ENCODE data around the gene PADI1. TPM values are rescaled to one million over a fixed set of nuclear protein-coding genes. Genes with fewer than 3 reads are reported as not detected.

The PADI1 gene
- polyA plus RNA-seq, 1 donor from 2014 or later = not detected

GRCh38 chr1:17213148-17213781, 8.3 kb downstream of the PADI1 start:
- no peak overlapping the region for H3K27ac Mint-ChIP-seq
- no peak overlapping the region for H3K4me3 Mint-ChIP-seq
- H3K4me1 Mint-ChIP-seq = peaks cover 0 to 8% (median 8%) of the 10 kb centered on the region in 3 donors
- no peaks in the 10 kb centered on the region for H3K9me3 Mint-ChIP-seq
- H3K27me3 Mint-ChIP-seq = peaks cover 29% of the 10 kb centered on the region
- H3K36me3 Mint-ChIP-seq = peaks cover 2% of the 10 kb centered on the region

DNA sequence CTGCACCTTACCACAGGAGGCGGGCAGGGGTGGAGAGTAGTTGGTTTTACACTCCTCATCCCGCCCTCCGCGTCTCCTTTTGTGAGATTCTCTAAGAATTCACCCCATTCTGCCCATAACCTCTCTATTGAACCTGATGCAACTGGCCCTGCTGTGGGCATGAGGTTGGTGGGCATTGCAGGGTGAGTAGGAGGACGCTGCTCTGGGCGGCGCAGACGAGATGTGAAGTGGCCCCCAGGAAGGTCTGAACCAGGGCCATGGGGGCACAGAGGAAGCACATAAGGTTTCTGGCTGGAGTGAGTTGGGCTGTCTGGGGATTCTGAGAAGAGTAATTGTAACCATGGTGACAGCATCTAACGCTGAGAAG, 8.8 kb downstream of the PADI1 start:
- H3K36me3 Mint-ChIP-seq = peaks cover 2% of the 10 kb centered on the region
- H3K9me3 Mint-ChIP-seq = no peaks in the 10 kb centered on the region
- H3K4me1 Mint-ChIP-seq = peaks cover 0 to 8% (median 7%) of the 10 kb centered on the region in 3 donors
- H3K27me3 Mint-ChIP-seq = peaks cover 29% of the 10 kb centered on the region
- no peak overlapping the region for H3K27ac Mint-ChIP-seq
- H3K4me3 Mint-ChIP-seq = no peak overlapping the region

GRCh38 chr1:17214876-17215544, 10.1 kb downstream of the PADI1 start:
- Mint-ChIP-seq H3K36me3 (peaks cover 2% of the 10 kb centered on the region), H3K4me1 (peaks cover 0 to 8% (median 7%) of the 10 kb centered on the region in 3 donors), H3K4me3 (no peak overlapping the region), H3K27me3 (peaks cover 29% of the 10 kb centered on the region), H3K9me3 (no peaks in the 10 kb centered on the region), H3K27ac (no peak overlapping the region)

- Mint-ChIP-seq H3K27ac (no peak overlapping the region), H3K4me1 (peaks cover 0 to 8% (median 7%) of the 10 kb centered on the region in 3 donors), H3K9me3 (no peaks in the 10 kb centered on the region), H3K4me3 (no peak overlapping the region), H3K27me3 (peaks cover 29% of the 10 kb centered on the region), H3K36me3 (peaks cover 2% of the 10 kb centered on the region)
Observed at GRCh38 chr1:17215545-17215890, 10.6 kb downstream of the PADI1 start.

DNA sequence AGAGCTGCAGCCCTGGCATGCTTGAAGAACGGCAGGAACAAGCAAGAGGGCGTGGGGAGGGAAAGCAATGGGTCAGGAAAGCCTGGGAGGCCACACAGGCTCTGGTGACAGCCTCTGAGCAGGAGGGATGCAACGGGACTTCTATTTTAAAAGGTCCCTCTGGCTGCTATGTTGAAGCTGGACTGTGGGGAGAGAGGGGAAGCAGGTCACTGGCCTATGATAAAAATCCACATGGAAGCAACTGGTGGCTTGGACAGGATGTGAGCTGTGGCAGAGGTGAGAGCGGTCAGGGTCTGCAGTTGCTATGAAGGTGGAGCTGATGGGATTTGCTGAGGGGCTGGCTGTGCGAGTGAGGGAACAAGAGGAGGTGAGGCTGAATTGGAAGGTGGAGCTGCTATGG, 11.2 kb downstream of the PADI1 start:
- H3K9me3 Mint-ChIP-seq = no peaks in the 10 kb centered on the region
- H3K27ac Mint-ChIP-seq = no peak overlapping the region
- no peak overlapping the region for H3K4me3 Mint-ChIP-seq
- peaks cover 0 to 8% (median 7%) of the 10 kb centered on the region in 3 donors for H3K4me1 Mint-ChIP-seq
- H3K36me3 Mint-ChIP-seq = peaks cover 2% of the 10 kb centered on the region
- peaks cover 29% of the 10 kb centered on the region for H3K27me3 Mint-ChIP-seq

- Mint-ChIP-seq H3K27me3 (peaks cover 26% of the 10 kb centered on the region), H3K27ac (no peak overlapping the region), H3K9me3 (no peaks in the 10 kb centered on the region), H3K4me1 (peaks cover 0 to 8% (median 7%) of the 10 kb centered on the region in 3 donors), H3K36me3 (peaks cover 2% of the 10 kb centered on the region), H3K4me3 (no peak overlapping the region)
Observed at GRCh38 chr1:17217607-17218006, 12.7 kb downstream of the PADI1 start.

DNA sequence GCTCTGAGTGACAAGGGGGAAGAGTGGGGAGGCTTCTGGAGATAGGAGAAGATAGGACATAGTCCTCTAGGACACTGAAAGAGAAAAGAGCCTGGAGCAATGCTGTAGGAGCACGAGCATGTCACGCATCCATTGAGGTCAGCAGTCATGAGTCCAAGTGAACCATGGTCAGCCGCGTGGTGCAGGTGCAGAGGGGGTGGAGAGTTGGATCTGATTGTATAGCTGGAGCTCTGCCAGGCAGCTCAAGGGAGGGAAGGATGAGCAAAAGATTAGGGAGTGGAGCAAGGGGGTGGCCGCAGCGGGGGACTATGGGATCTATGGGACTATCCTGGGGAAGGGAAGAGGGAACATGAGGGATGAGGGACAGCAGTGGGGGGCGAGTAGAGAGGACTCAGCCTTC, 14.0 kb downstream of the PADI1 start:
- no peaks in the 10 kb centered on the region for H3K9me3 Mint-ChIP-seq
- peaks cover 14% of the 10 kb centered on the region for H3K27me3 Mint-ChIP-seq
- H3K4me1 Mint-ChIP-seq = peaks cover 0 to 5% (median 3%) of the 10 kb centered on the region in 3 donors
- no peak overlapping the region for H3K4me3 Mint-ChIP-seq
- H3K36me3 Mint-ChIP-seq = peaks cover 2% of the 10 kb centered on the region
- H3K27ac Mint-ChIP-seq = no peak overlapping the region

DNA sequence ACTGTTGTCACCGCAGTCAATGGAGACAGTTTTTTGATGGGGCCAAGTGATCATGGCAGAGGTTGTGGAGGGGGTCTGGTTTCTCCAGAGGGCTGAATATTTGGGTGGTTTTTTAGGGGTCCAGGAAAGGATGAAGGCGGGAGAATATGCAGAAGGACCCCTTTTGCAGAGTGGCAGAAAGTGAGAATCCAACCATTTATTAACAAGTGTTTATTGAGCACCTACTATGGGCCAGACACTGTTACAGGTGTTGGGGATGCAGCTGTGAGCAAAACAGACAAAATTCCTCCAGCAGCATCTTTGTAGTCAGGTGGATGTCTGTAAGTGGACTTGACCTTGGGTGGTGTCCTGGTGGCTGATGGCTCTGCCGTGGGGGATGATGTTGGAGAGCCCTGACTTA, 15.4 kb downstream of the PADI1 start:
- Mint-ChIP-seq H3K9me3 (no peaks in the 10 kb centered on the region), H3K4me1 (peaks cover 0 to under 1% (median 0%) of the 10 kb centered on the region in 3 donors), H3K4me3 (no peak overlapping the region), H3K27ac (no peak overlapping the region), H3K27me3 (peaks cover 12% of the 10 kb centered on the region), H3K36me3 (peaks cover 2% of the 10 kb centered on the region)

DNA sequence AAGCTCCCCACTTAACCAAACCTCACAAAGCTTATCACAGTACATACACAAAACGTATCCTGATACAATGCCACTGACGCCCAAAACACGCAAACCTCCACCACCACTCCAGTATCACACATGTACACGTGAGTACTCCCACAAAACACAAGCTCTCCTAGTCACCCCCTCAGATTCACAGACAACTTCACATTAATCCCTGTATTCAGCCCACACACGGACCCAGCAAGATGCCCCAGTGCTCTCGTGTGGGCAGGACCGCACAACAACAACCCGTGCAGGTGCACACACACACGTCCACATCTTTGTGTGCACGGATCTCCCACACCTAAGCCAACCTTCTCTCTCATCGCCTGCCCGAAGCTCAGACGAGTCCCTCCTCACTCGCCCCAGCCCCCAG, 17.6 kb downstream of the PADI1 start:
- Mint-ChIP-seq H3K27ac (no peak overlapping the region), H3K4me3 (no peak overlapping the region), H3K9me3 (no peaks in the 10 kb centered on the region), H3K4me1 (no peaks in the 10 kb centered on the region), H3K36me3 (no peaks in the 10 kb centered on the region), H3K27me3 (no peaks in the 10 kb centered on the region)

DNA sequence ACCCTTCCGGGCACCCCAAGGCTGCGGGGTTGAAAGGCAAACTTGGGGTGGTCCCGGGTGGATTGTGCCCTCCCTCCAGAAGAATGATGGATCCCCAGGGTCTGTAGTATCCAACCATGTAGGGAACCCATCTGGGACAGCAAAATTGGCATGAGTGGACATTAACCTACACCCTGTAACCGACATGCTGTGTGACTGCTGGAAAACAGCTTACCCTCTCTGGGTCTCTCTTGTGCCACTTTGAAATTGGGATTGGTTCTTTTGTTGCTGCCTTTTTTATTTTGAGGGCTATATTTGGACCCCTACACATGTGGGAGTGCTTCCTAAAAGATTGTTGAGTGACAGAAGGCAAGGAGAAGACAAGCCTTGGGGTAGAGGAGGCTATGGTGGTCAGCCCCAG, 19.5 kb downstream of the PADI1 start:
- no peaks in the 10 kb centered on the region for H3K27me3 Mint-ChIP-seq
- H3K4me3 Mint-ChIP-seq = no peak overlapping the region
- H3K9me3 Mint-ChIP-seq = no peaks in the 10 kb centered on the region
- no peaks in the 10 kb centered on the region for H3K4me1 Mint-ChIP-seq
- H3K27ac Mint-ChIP-seq = no peak overlapping the region
- H3K36me3 Mint-ChIP-seq = no peaks in the 10 kb centered on the region

- no peaks in the 10 kb centered on the region for H3K36me3 Mint-ChIP-seq
- H3K27ac Mint-ChIP-seq = no peak overlapping the region
- H3K27me3 Mint-ChIP-seq = no peaks in the 10 kb centered on the region
- no peaks in the 10 kb centered on the region for H3K9me3 Mint-ChIP-seq
- H3K4me1 Mint-ChIP-seq = no peaks in the 10 kb centered on the region
- H3K4me3 Mint-ChIP-seq = no peak overlapping the region
Observed at GRCh38 chr1:17225140-17225539, 20.2 kb downstream of the PADI1 start.

GRCh38 chr1:17227358-17227915, 22.5 kb downstream of the PADI1 start:
- Mint-ChIP-seq H3K4me3 (no peak overlapping the region), H3K9me3 (no peaks in the 10 kb centered on the region), H3K27ac (peak overlapping the region in 1 of 3 donors; percentile 53), H3K27me3 (no peaks in the 10 kb centered on the region), H3K36me3 (no peaks in the 10 kb centered on the region), H3K4me1 (peaks cover 0 to 4% (median 0%) of the 10 kb centered on the region in 3 donors)

- Mint-ChIP-seq H3K4me3 (no peak overlapping the region), H3K27ac (no peak overlapping the region), H3K9me3 (no peaks in the 10 kb centered on the region), H3K4me1 (peaks cover 0 to 4% (median 0%) of the 10 kb centered on the region in 3 donors), H3K27me3 (peaks cover 4% of the 10 kb centered on the region), H3K36me3 (no peaks in the 10 kb centered on the region)
Observed at GRCh38 chr1:17228619-17229018, 23.7 kb downstream of the PADI1 start.

- peaks cover 0 to 4% (median 0%) of the 10 kb centered on the region in 3 donors for H3K4me1 Mint-ChIP-seq
- no peak overlapping the region for H3K4me3 Mint-ChIP-seq
- peak overlapping the region in 1 of 3 donors; percentile 7 for H3K27ac Mint-ChIP-seq
- H3K27me3 Mint-ChIP-seq = peaks cover 4% of the 10 kb centered on the region
- no peaks in the 10 kb centered on the region for H3K9me3 Mint-ChIP-seq
- no peaks in the 10 kb centered on the region for H3K36me3 Mint-ChIP-seq
Observed at GRCh38 chr1:17229379-17229778, 24.5 kb downstream of the PADI1 start.

GRCh38 chr1:17230106-17230505, 25.2 kb downstream of the PADI1 start:
- Mint-ChIP-seq H3K4me3 (no peak overlapping the region), H3K36me3 (no peaks in the 10 kb centered on the region), H3K9me3 (no peaks in the 10 kb centered on the region), H3K27ac (no peak overlapping the region), H3K4me1 (peaks cover 0 to 4% (median 0%) of the 10 kb centered on the region in 3 donors), H3K27me3 (peaks cover 4% of the 10 kb centered on the region)

Data from IgD-negative memory B cell (primary cell).